ENCODE results near the gene PKNOX2. TPM values are rescaled to one million over a fixed set of nuclear protein-coding genes. Genes with fewer than 3 reads are reported as not detected.
"Not testable (repeated sequence)": the region's sequence is repeated elsewhere in the genome, so short reads cannot be mapped to it uniquely, and the experiment has no call there.

The PKNOX2 gene
- total RNA-seq, 1 donor from 2014 or later = 0.28 TPM

GRCh38 chr11:125210066-125210465 lies 45.5 kb downstream of the PKNOX2 start:
- no peak for ATAC-seq

- ATAC-seq = no peak
Measured at GRCh38 chr11:125211191-125211947, 46.8 kb downstream of the PKNOX2 start.

GRCh38 chr11:125211948-125212340 lies 47.4 kb downstream of the PKNOX2 start:
- ATAC-seq = no peak

DNA sequence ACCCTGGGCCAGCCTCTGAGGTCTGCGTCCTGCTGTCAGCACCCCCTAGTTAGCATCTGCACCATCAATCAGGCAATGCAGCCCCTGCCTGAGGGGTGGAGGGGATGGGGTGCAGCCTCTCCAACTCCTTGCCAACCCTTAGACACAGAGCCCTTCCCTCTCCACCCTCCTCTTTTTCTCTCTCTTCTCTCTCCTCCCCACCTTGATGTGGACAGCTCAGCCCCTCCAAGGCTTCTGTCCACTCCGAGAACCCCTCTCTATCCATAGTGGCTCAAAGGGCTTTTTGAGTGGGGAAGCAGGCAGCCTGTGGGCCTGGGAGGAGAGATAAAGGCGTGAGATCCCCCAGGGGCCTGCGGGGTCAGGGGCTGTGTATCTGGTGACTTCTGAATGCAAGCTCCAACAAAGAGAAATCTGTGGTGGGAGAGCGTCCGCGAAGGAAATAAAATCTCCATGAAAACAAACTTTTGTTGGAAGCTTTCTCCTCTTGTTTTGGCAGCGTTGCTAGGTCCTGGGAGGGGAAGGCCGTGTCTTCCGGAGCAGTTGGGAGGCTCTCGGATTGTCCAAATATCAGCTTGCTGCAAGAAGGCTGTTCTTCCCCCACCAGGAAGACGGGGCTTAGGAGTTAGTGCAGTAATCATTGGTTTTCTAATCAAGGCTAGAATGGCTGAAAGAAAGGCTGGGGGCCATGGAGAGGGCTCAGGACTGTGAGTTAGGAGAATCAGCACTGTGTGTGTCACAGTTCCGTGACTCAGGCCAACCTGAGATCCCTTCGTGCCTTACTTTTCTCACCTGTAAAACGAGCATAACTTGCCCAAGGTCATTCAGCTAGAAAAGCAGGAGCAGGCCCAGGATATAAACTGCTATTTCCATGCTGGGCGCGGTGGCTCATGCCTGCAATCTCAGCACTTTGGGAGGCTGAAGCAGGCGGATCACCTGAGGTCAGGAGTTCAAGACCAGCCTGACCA lies 50.3 kb downstream of the PKNOX2 start:
- peak; percentile 58 for ATAC-seq

GRCh38 chr11:125215976-125216375 lies 51.4 kb downstream of the PKNOX2 start:
- no peak for ATAC-seq

- ATAC-seq = no peak
Measured at GRCh38 chr11:125218336-125218735, 53.8 kb downstream of the PKNOX2 start.

GRCh38 chr11:125221461-125221860 lies 56.9 kb downstream of the PKNOX2 start:
- no peak for ATAC-seq

GRCh38 chr11:125222494-125222893 lies 57.9 kb downstream of the PKNOX2 start:
- no peak for ATAC-seq

- ATAC-seq = not testable (repeated sequence)
Measured at GRCh38 chr11:125223161-125223560, 58.6 kb downstream of the PKNOX2 start.

DNA sequence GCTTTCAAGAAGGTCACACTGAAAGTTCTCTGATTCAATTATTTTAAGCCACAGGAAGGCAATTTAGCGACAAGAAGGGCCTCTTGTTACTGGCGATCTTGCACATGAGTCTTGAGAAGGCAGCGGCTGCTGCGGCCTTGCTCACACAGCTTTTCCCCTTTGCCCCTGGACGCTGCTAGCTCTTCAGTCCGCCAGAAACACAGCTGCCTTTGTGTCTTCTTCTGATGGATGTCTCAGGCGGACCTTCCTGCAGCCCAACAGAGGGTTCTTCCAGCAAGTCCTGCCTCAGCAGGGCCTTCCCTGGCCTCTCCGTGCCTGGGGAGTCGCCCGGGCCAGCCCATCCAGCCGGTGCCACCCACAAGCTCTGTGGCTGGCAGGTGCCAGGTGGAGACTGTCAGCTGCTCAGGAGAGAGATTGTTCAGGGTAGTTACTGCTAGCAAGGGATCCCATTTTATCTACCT lies 59.4 kb downstream of the PKNOX2 start:
- no peak for ATAC-seq

- no peak for ATAC-seq
Measured at GRCh38 chr11:125224391-125225021, 60.0 kb downstream of the PKNOX2 start.

DNA sequence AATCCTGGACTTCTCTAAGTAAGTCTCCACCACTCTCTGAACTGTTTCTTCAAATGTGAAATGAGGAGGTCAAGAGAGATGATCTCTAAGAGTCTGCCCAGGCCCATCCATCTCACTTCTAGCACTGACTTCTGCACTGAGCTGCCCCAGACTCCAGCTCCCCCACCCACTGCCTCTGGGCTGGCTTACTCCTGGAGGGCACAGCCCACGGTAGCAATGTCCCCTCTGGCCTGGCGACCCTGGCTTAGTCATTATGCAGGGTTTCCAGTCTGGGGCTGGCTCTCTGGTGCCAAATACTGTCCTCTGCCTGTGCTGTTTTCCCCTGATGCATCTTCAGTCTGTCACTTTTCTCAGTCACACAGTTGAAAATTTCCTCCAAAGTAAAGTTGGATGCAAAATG lies 60.9 kb downstream of the PKNOX2 start:
- ATAC-seq = no peak

GRCh38 chr11:125226031-125226430 lies 61.5 kb downstream of the PKNOX2 start:
- no peak for ATAC-seq

DNA sequence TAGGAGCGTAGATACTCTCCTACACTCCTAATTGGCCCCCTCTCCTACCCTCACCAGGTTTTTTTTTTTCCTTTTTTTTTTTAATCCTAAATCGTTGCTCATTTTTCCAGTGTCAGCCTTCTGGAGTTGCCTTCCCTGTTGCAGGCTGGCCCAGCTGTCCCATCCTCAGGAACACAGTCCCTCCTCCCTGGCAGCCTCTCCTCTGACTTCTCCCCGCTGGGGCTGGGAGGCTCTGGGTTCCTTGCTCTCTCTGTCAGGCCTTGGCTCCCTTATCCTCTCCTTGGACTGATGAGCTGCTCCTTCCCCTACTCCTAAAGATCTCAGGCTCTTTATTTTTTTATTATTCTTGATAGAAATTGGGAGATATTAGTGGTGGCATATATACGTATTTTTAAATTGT lies 62.2 kb downstream of the PKNOX2 start:
- ATAC-seq = no peak

GRCh38 chr11:125227151-125227550 lies 62.6 kb downstream of the PKNOX2 start:
- ATAC-seq = no peak

DNA sequence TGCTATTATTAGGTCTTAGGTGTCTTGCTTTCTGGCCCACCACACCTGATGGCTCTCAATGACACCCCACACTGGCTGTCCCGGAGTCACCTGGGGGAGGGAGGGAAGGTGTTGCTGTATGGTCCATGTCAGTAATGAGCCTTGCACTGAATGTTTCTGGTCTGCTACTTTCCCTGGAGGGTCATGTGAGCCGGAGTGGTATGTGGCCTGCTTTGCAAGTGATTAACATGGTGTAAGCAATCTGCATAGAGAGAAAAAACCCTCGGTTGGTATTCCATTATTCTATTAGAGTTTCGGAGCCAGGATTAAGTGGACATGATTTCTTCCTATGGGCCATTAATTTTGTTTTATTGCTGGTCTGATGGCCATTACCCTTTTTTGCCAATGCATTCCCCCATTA lies 63.9 kb downstream of the PKNOX2 start:
- no peak for ATAC-seq

DNA sequence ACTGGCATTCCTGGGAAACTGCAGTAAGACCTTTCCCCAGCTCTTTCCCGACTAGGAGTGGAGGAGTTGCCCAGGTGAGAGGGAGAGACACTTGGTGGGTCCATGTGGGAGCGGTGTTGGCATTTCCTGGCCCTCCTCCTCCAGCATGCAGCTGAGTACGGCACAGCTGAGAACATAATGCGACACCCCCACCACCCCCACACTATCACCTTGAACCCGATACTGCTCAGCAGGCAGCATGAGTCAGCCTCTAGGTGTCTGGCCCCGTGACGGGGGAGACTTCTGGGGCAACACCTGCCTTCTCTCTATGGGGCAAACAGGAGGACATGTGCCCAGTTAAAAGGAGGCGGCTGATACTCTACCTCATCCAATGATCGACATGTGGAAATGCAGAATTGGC lies 64.4 kb downstream of the PKNOX2 start:
- ATAC-seq = no peak

DNA sequence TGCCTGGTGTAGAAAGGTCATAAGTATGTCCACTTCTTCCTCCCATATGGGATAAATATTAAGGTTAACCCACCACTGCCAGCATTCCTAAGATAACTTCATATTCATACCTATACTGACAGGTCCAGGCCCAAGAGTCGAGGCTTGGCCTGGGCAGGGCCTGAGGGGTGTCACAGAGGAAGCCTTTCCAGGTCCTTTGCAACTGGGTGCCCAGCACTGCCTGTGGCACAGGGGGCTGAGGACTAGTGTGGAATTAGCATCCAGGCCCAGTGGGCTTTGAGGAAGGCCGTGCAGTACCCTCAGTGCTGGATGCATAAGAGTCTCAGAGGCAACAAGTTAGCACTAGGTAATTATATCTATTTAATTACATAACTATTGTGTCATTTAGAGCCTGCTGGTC lies 65.4 kb downstream of the PKNOX2 start:
- no peak for ATAC-seq

DNA sequence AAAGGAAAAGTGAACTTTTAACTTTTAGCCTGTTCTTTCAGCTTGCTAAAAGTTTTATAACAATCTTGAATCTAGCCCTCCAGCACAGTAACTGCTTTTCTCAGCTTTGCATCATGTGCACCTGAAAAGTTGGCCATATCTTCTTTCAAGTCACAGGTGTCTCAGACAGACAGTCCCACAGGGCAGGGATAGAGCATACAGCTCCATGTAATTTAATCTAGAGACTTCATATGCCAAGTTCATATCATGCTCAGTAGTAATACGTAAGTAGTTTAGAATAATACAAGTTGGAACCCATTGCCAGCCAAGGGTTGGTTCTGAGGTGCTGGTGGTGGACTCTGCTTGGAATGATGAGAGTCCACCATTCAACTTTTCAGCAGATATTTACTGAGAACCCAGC lies 68.6 kb downstream of the PKNOX2 start:
- no peak for ATAC-seq

GRCh38 chr11:125233736-125234275 lies 69.3 kb downstream of the PKNOX2 start:
- no peak for ATAC-seq

DNA sequence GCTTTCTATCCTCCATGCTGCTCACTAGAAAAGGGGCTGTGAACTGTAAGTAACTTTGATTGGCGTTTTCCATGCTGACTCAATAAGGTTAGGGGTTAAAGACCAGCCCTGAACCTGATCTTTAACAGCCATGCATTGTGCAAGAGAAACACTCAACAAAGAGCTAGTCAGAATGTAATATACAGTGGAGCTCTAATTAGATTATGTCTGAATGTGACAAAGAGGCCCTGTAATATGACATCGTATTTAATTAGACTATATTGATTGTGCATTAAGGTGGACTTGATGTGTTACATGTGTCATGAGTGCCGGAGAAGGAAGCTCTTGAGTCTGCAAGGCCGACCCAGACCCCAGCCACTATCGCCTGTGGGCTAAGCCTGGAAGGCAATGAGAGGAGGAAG lies 70.5 kb downstream of the PKNOX2 start:
- no peak for ATAC-seq

DNA sequence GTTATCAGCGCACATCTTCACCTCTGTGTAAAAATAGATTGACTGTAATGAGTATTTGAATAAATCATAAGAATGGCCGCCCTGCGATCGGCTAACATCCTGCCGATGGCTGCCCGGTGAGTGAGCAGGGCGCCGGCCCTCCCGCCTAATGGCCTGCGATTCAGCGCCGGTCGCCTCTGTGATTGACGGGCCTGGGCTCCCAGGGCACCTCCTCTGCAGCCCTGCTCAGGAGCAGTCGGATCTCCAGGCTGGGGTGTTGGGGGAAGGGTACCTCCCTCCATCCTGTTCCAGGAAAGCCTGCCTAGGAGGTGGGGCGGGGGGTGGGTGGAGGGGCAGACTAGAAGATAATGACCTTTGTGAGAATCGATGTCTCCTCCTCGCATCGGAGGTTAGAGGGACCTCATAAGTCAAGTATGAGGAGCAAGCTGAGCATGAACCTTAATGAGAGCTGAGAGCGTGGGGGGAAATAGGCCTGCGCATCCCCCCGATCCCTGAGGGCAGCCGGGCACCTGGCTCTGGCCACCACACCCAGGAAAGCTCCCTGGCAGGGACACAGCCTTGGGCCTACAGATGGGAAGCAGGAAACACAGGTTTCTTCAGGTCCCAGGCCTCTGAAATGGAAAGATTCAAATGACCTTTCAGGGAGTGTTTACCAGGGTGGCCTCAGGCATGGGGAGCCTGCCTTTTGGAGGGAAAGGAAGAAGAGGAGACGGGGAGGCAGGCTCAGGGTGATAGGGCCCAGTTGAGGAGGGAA lies 71.7 kb downstream of the PKNOX2 start:
- no peak for ATAC-seq

All from esophagus mucosa (tissue), 1 donor.